ENCODE data around the gene CCDC137.

GRCh38 chr17:81706757-81707624 lies 40.5 kb downstream of the CCDC137 start:
- TF ChIP-seq, protein P1, sequence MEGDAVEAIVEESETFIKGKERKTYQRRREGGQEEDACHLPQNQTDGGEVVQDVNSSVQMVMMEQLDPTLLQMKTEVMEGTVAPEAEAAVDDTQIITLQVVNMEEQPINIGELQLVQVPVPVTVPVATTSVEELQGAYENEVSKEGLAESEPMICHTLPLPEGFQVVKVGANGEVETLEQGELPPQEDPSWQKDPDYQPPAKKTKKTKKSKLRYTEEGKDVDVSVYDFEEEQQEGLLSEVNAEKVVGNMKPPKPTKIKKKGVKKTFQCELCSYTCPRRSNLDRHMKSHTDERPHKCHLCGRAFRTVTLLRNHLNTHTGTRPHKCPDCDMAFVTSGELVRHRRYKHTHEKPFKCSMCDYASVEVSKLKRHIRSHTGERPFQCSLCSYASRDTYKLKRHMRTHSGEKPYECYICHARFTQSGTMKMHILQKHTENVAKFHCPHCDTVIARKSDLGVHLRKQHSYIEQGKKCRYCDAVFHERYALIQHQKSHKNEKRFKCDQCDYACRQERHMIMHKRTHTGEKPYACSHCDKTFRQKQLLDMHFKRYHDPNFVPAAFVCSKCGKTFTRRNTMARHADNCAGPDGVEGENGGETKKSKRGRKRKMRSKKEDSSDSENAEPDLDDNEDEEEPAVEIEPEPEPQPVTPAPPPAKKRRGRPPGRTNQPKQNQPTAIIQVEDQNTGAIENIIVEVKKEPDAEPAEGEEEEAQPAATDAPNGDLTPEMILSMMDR (conservative IDR thresholded peaks at IDR 0.05 in 1 of 2, IDR thresholded peaks at IDR 0.05 in 1 of 2; ENCODE audit: extremely low read depth in 1 of 2, insufficient read depth in 1 of 2, low read depth in 1 of 2, low read length in 2 of 2) = no peak
- no peak for TF ChIP-seq EZH2 (IDR thresholded peaks at IDR 0.05; ENCODE audit: borderline replicate concordance, low read length)

Measured in mammary epithelial cell (primary cell).